ENCODE results near the gene SLC35F1. TPM values are rescaled to one million over a fixed set of nuclear protein-coding genes. Genes with fewer than 3 reads are reported as not detected.

The SLC35F1 gene
- total RNA-seq, 1 experiment from 2014 or later: 4.3 TPM

- Mint-ChIP-seq H3K9me3 (no peaks in the 10 kb centered on the region), H3K4me3 (no peak overlapping the region), H3K27ac (no peak overlapping the region), H3K36me3 (ENCODE audit: insufficient read depth in 1 of 3, low read depth in 3 of 3) (no peaks in the 10 kb centered on the region), H3K27me3 (ENCODE audit: low read depth) (no peaks in the 10 kb centered on the region), H3K4me1 (peaks cover 3% of the 10 kb centered on the region in 2 experiments)
- H3K27me3 ChIP-seq (ENCODE audit: insufficient read depth, low read length): no peaks in the 10 kb centered on the region
- no peak overlapping the region for H3K23ac ChIP-seq (ENCODE audit: insufficient read length, low read depth, low read length)
- no peak overlapping the region for H2BK15ac ChIP-seq (ENCODE audit: low read depth, low read length)
- no peak overlapping the region for H2AFZ ChIP-seq (ENCODE audit: low read length)
- H3K79me1 ChIP-seq (ENCODE audit: insufficient read depth, low read depth, low read length, poor library complexity, severe bottlenecking): no peaks in the 10 kb centered on the region
- H3T11ph ChIP-seq (ENCODE audit: low read length): no peak overlapping the region
- no peak for DNase-seq
- no peak overlapping the region for H2BK120ac ChIP-seq (ENCODE audit: low read depth, low read length, poor library complexity, severe bottlenecking)
- no peak overlapping the region for H2BK12ac ChIP-seq (ENCODE audit: insufficient read length, low read depth, low read length)
- H3K4me1 ChIP-seq (ENCODE audit: insufficient read depth, low read length): no peaks in the 10 kb centered on the region
- no peaks in the 10 kb centered on the region for H4K20me1 ChIP-seq (ENCODE audit: control insufficient read depth, insufficient read depth, insufficient read length)
- TF ChIP-seq CTCF (conservative IDR thresholded peaks at IDR 0.05): no peak
- H3K14ac ChIP-seq (ENCODE audit: insufficient read depth, low read length): no peak overlapping the region
- no peak overlapping the region for H2AK5ac ChIP-seq (ENCODE audit: insufficient read length, low read length)
- no peaks in the 10 kb centered on the region for H3K9me3 ChIP-seq (ENCODE audit: control insufficient read depth, low read depth, low read length)
- H3K56ac ChIP-seq (ENCODE audit: insufficient read length, low read depth, low read length): no peak overlapping the region
- no peaks in the 10 kb centered on the region for H3K79me2 ChIP-seq (ENCODE audit: insufficient read depth, low read length)
- no CpG with 5 or more reads among the region's 2 CpGs for WGBS (ENCODE audit: extremely low coverage, insufficient read length, low lambda C conversion rate)
- no peak overlapping the region for H2BK20ac ChIP-seq (ENCODE audit: low read depth, low read length, poor library complexity, severe bottlenecking)
- no peak overlapping the region for H2BK5ac ChIP-seq (ENCODE audit: insufficient read length, low read length)
- H3K4me2 ChIP-seq (ENCODE audit: insufficient read depth, insufficient read length, low read length): no peak overlapping the region
- H3K18ac ChIP-seq (ENCODE audit: insufficient read length, low read depth, low read length): no peak overlapping the region
- H4K5ac ChIP-seq (ENCODE audit: insufficient read length, low read depth, low read length): no peak overlapping the region
- no peak overlapping the region for H3K4ac ChIP-seq (ENCODE audit: low read depth, low read length)
- H3K9ac ChIP-seq (ENCODE audit: extremely low read depth, insufficient read length, low read length): no peak overlapping the region
- H4K8ac ChIP-seq (replicated peaks; ENCODE audit: insufficient read length, low read depth, low read length): no peak overlapping the region
- H3K23me2 ChIP-seq (ENCODE audit: insufficient read length, low read depth, low read length, poor library complexity, severe bottlenecking): no peaks in the 10 kb centered on the region
- H3K27ac ChIP-seq (ENCODE audit: insufficient read length, low read depth, low read length): no peak overlapping the region
- H4K91ac ChIP-seq (ENCODE audit: insufficient read length, low read depth, low read length): no peak overlapping the region
These were observed 227.1 kb downstream of the SLC35F1 start for GRCh38 chr6:118134206-118134605.
